Adipocyte (in vitro differentiated cells): ENCODE data around the gene DNER.
A peak's percentile ranks its signal among the peaks of the same experiment; 100 is the strongest.

Source experiments
- DNase-seq: peaks from one replicate; pipeline ENCODE4 v3.0.0-alpha.2; 2015; ENCODE audit warnings: low read depth
- H3K27me3 ChIP-seq: replicated peaks from 2 replicates; pipeline ENCODE4 v1.7.0; 2013; ENCODE audit warnings: mild to moderate bottlenecking, low read length, moderate library complexity; ENCODE audit not compliant: control insufficient read depth, insufficient read depth
- H3K36me3 ChIP-seq: 2 replicates; pipeline ENCODE4 v1.7.0; 2013; ENCODE audit warnings: low read length, mild to moderate bottlenecking, moderate library complexity; ENCODE audit not compliant: control insufficient read depth, insufficient read depth, severe bottlenecking
- H3K4me1 ChIP-seq: 2 replicates; pipeline ENCODE4 v1.7.0; 2013; ENCODE audit warnings: mild to moderate bottlenecking, low read length, moderate library complexity; ENCODE audit not compliant: control insufficient read depth, insufficient read depth
- H3K4me3 ChIP-seq: 2 replicates; pipeline ENCODE4 v1.7.0; 2013; ENCODE audit warnings: mild to moderate bottlenecking, low read length, moderate library complexity
- H3K9ac ChIP-seq: 2 replicates; pipeline ENCODE4 v1.7.0; 2013; ENCODE audit warnings: mild to moderate bottlenecking, low read length, moderate library complexity
- H3K9me3 ChIP-seq: 2 replicates; pipeline ENCODE4 v1.7.0; 2013; ENCODE audit warnings: mild to moderate bottlenecking, low read length, moderate library complexity; ENCODE audit not compliant: control insufficient read depth

DNER gene

GRCh38 chr2:229426464-229426863 is 287.9 kb downstream of the DNER start:
- Histone ChIP-seq H3K36me3 (no peaks in the 10 kb centered on the region), H3K9me3 (no peaks in the 10 kb centered on the region), H3K27me3 (no peaks in the 10 kb centered on the region), H3K4me1 (peaks cover 7% of the 10 kb centered on the region), H3K4me3 (no peak overlapping the region), H3K9ac (no peak overlapping the region)
- DNase-seq: no peak

DNA sequence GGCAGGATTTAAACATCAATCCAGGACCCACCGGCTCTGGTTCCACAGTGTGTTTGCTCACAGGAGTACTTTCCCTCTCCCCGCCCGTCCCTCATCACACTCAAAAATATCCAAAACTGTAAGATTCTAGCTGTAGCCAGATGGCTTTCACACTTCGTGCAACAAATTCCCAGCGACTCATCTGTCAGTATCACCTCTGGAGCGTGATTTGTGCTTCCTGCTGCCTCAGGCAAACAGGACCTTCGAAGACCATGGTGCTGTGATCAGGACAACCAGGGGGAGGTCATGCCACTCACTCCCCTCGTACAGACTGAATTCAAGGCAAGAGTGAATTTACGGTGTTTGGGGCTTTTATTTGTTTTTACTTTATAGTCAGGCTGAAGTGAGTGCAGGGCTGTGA is 288.8 kb downstream of the DNER start:
- Histone ChIP-seq H3K4me1 (peaks cover 7% of the 10 kb centered on the region), H3K9me3 (no peaks in the 10 kb centered on the region), H3K27me3 (no peaks in the 10 kb centered on the region), H3K9ac (no peak overlapping the region), H3K36me3 (no peaks in the 10 kb centered on the region), H3K4me3 (no peak overlapping the region)
- no peak for DNase-seq

DNA sequence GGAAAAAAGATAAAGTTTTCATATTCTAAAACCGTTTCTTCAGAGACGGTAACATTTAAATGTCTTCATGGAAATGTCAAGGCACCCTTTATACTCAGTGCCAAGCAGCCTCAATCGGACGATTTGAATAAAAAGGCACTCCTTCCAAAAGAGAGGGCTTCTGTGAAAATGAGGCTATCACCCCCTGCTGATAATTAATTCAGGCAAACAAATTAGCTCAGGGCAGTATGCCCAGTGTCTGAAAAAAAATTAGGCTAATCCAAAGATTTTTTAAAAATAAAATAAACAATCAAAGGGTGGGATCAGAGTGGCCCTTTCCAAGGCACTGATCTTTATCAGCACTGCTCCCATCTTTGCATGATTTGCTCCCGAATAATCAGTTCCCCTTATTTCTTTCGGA is 292.3 kb downstream of the DNER start:
- no peaks in the 10 kb centered on the region for H3K36me3 ChIP-seq
- DNase-seq: no peak
- no peak overlapping the region for H3K9ac ChIP-seq
- no peak overlapping the region for H3K4me3 ChIP-seq
- H3K27me3 ChIP-seq: no peaks in the 10 kb centered on the region
- H3K9me3 ChIP-seq: no peaks in the 10 kb centered on the region
- H3K4me1 ChIP-seq: peaks cover 8% of the 10 kb centered on the region

- Histone ChIP-seq H3K9ac (peak overlapping the region; percentile 20), H3K36me3 (no peaks in the 10 kb centered on the region), H3K27me3 (no peaks in the 10 kb centered on the region), H3K9me3 (no peaks in the 10 kb centered on the region), H3K4me1 (peaks cover 22% of the 10 kb centered on the region), H3K4me3 (no peak overlapping the region)
- DNase-seq: peak; percentile 69
Measured at GRCh38 chr2:229419158-229419557, 295.2 kb downstream of the DNER start.

DNA sequence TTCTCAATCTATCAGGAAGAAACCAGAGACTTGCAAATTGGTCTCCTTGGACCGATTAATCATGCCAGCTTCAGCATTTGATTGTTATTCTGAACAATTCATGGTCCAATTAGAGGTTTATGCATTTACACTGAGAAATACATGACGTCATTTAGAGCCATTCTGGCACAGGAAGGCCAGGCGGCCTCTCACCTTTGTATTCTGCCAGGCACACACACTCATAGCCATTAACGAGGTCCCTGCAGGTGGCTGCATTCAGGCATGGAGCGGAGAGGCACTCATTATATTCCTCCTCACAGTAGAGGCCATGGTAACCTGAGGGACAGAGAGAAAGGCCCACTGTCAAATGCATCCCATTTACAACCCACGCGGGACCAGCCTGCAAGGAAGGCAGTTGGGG is 296.4 kb downstream of the DNER start:
- no peak overlapping the region for H3K4me3 ChIP-seq
- no peak overlapping the region for H3K9ac ChIP-seq
- H3K9me3 ChIP-seq: no peaks in the 10 kb centered on the region
- H3K36me3 ChIP-seq: no peaks in the 10 kb centered on the region
- H3K4me1 ChIP-seq: peaks cover 22% of the 10 kb centered on the region
- no peak for DNase-seq
- no peaks in the 10 kb centered on the region for H3K27me3 ChIP-seq

DNA sequence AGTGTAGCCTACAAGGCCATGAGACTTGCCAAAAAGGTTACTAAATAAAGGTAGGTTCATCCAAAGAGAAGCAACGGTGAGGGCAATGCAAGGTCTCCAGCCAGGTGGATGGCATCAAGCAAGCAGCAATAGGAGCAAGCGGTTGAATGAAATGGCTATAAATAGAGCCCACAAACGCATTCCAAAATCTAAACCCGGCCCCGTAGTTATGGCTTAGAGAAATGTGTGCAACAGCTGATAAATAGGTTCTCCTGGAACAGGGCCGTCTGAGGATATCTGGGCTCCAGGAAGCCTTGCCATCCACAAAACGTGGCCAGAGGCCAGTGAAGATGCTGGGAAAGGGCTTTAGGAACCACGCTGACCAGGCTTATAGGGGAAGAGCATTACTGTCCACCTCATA is 297.2 kb downstream of the DNER start:
- Histone ChIP-seq H3K4me3 (no peak overlapping the region), H3K27me3 (no peaks in the 10 kb centered on the region), H3K9me3 (no peaks in the 10 kb centered on the region), H3K4me1 (peaks cover 28% of the 10 kb centered on the region), H3K36me3 (no peaks in the 10 kb centered on the region), H3K9ac (no peak overlapping the region)
- DNase-seq: no peak

DNA sequence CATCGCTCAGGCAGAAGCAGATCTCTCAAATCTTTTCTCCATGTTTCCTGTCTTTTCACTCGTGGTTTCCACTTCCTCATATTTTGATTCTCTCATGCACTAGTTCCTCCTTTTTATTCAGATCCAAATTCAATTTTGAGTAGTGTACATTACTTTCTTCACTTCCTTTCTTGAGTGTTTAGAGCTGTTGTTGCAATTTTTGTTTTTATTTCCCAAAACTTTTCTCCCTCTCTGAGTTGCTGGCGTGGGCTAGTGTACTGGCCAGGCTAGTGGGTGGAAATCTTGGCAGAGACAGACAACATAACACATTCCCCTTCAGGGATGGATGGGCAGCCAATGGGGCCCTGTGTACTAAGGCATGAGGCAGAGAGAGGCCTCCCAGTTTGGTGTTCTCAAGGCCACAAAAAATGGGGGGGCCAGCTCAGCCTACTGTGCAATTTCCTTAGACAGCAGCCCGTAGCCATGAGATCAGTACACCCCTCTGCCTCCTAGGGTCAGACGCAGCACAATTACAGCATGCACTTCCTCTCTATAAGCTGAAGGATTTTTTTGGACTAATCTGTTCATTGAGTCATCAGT is 298.1 kb downstream of the DNER start:
- peak overlapping the region; percentile 61 for H3K9ac ChIP-seq
- no peaks in the 10 kb centered on the region for H3K36me3 ChIP-seq
- peaks cover 28% of the 10 kb centered on the region for H3K4me1 ChIP-seq
- H3K4me3 ChIP-seq: peak overlapping the region; percentile 50
- no peaks in the 10 kb centered on the region for H3K9me3 ChIP-seq
- no peaks in the 10 kb centered on the region for H3K27me3 ChIP-seq
- peak; percentile 78 for DNase-seq

DNA sequence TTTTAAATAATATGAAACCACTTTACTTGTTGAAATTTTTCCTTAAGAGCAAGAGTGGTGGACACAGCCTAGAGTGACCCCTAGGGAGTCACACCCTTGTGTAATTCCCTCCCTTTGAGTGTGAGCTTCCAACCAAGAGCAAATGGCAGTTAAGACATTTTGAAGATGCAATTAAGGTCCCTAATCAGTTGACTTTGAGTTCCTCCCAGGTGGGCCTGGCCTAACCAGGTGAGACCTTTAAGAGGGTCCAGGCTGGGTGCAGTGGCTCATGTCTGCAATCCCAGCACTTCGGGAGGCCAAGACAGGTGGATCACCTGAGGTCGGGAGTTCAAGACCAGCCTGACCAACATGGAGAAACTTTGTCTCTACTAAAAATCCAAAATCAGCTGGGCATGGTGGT is 299.7 kb downstream of the DNER start:
- no peak for DNase-seq
- Histone ChIP-seq H3K9me3 (no peaks in the 10 kb centered on the region), H3K9ac (no peak overlapping the region), H3K4me3 (no peak overlapping the region), H3K36me3 (no peaks in the 10 kb centered on the region), H3K4me1 (peaks cover 37% of the 10 kb centered on the region), H3K27me3 (no peaks in the 10 kb centered on the region)

DNA sequence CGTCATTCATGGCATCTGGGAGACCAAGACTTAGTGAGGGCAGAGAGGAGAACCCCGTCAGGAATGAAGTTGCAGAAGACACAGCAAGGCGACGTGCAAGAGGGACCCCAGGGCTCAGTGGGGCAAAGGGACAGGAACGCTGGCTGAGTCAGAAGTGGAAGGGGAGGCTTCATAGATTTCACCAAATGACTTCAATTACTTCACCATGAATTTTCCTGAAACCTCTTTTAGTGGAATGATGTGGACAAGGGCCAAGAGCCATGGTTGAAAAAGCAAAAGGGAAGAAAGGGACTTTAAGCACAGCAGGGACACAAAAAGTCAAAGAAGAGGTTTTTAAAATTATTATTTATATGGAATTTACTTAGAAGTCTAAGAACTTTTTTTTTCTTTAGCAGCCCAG is 301.7 kb downstream of the DNER start:
- Histone ChIP-seq H3K9me3 (no peaks in the 10 kb centered on the region), H3K27me3 (no peaks in the 10 kb centered on the region), H3K4me3 (no peak overlapping the region), H3K36me3 (no peaks in the 10 kb centered on the region), H3K9ac (no peak overlapping the region), H3K4me1 (peaks cover 50% of the 10 kb centered on the region)
- no peak for DNase-seq

DNA sequence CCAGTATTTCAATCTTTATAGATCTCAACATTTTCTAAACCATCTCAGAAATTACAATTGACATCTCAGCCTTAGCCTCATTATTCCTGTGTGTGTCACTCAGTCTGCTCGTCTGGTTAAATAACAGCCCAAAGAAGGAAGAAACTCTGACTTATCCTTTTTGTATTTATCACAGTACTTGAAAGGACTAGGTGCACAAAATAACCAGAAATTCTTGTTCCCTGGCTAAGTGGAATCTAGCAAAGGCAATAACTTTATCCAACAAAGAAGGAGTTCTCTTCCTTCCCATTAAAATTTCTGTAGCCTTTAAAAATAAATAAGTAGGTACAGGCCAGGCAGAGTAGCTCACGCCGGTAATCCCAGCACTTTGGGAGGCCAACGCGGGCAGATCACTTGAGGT is 303.4 kb downstream of the DNER start:
- no peaks in the 10 kb centered on the region for H3K9me3 ChIP-seq
- no peaks in the 10 kb centered on the region for H3K27me3 ChIP-seq
- no peak overlapping the region for H3K4me3 ChIP-seq
- no peak overlapping the region for H3K9ac ChIP-seq
- H3K4me1 ChIP-seq: peaks cover 53% of the 10 kb centered on the region
- H3K36me3 ChIP-seq: no peaks in the 10 kb centered on the region
- no peak for DNase-seq

GRCh38 chr2:229410264-229410663 is 304.1 kb downstream of the DNER start:
- Histone ChIP-seq H3K4me1 (peaks cover 47% of the 10 kb centered on the region), H3K36me3 (no peaks in the 10 kb centered on the region), H3K27me3 (no peaks in the 10 kb centered on the region), H3K9ac (no peak overlapping the region), H3K4me3 (no peak overlapping the region), H3K9me3 (no peaks in the 10 kb centered on the region)
- DNase-seq: no peak

GRCh38 chr2:229409751-229410181 is 304.6 kb downstream of the DNER start:
- H3K4me3 ChIP-seq: no peak overlapping the region
- DNase-seq: no peak
- H3K9me3 ChIP-seq: no peaks in the 10 kb centered on the region
- H3K9ac ChIP-seq: no peak overlapping the region
- no peaks in the 10 kb centered on the region for H3K36me3 ChIP-seq
- H3K4me1 ChIP-seq: peaks cover 47% of the 10 kb centered on the region
- H3K27me3 ChIP-seq: no peaks in the 10 kb centered on the region
